K562 (cell line): ENCODE measurements around the gene HNF4A. TPM values are rescaled to one million over a fixed set of nuclear protein-coding genes. Genes with fewer than 3 reads are reported as not detected.

Experiments
- CEBPG ChIP-seq, 3 experiments: fragments of 200-800 bp in 1 of 3; sonication (Bioruptor generic) in 1 of 3; sonication (generic) in 1 of 3; formaldehyde crosslinking in 1 of 3; IDR thresholded peaks in 2 of 3; conservative IDR thresholded peaks in 1 of 3; 2 replicates each; pipeline versions ENCODE4 v1.6.1 to v1.8.0; 2016 to 2022; ENCODE audit warnings: missing compliant biosample characterization in 2 of 3, missing genetic modification characterization in 2 of 3, mild to moderate bottlenecking in 1 of 3, missing genetic modification reagents in 1 of 3
- THAP7 ChIP-seq: fragments of 250-450 bp; sonication (Bioruptor Pico); IDR thresholded peaks from 2 replicates; pipeline ENCODE4 v1.5.0; 2021
- THRB ChIP-seq: fragments of 450-650 bp; formaldehyde crosslinking; conservative IDR thresholded peaks from 2 replicates; pipeline ENCODE4 v1.4.0; 2022; ENCODE audit warnings: mild to moderate bottlenecking, missing genetic modification characterization
- ZNF586 ChIP-seq: fragments of 450-650 bp; formaldehyde crosslinking; conservative IDR thresholded peaks from 2 replicates; pipeline ENCODE4 v1.4.0; 2020; ENCODE audit warnings: mild to moderate bottlenecking, moderate library complexity
- ZNF696 ChIP-seq: fragments of 250-450 bp; sonication (Bioruptor Pico); conservative IDR thresholded peaks from 2 replicates; pipeline ENCODE4 v1.4.0; 2020; ENCODE audit warnings: mild to moderate bottlenecking, moderate library complexity
- polyA plus RNA-seq, 8 experiments: library from polyadenylated mRNA; depleted of rRNA in 4 of 8; stranded (reverse) in 5 of 8; unstranded in 3 of 8; fragments of >200 nt; fragmentation: Nextera tagmentation in 2 of 8; fragmentation: Illumina TruSeq in 1 of 8; extraction: Ambion mirVana in 2 of 8; extraction: Trizol in 1 of 8; gene quantifications; 2 replicates each; pipeline versions ENCODE4 v1.2.1 to v1.2.3, GENCODE V29; 2011 to 2014; ENCODE audit warnings: inconsistent platforms in 1 of 8, missing spikeins in 1 of 8
- total RNA-seq, 7 experiments: library from RNA; depleted of rRNA in 6 of 7; stranded (reverse); fragments of >200 nt in 6 of 7; fragmentation: Illumina TruSeq in 2 of 7; extraction: Trizol in 2 of 7; gene quantifications; 2 replicates each; pipeline versions ENCODE4 v1.2.1 to v1.2.3, GENCODE V29; 2011 to 2021; ENCODE audit warnings: low replicate concordance in 1 of 7

HNF4A gene
- total and polyA plus RNA-seq, 9 of the 15 experiments (the other 6 are each of a cell fraction or from before 2014, with no cell fraction given), result 0.03 to 0.27 (median 0.08) TPM; not detected in 5

GRCh38 chr20:44418069-44418905, 62.8 kb downstream of the HNF4A start (continued):
- no peak for TF ChIP-seq THRB (CRISPR knock-in tag)
- no peak for TF ChIP-seq CEBPG (CRISPR knock-in tag; IDR thresholded peaks at IDR 0.05)
- peak; percentile 39 to 93; a peak in 3 of 4 replicates for TF ChIP-seq CEBPG (tag; conservative IDR thresholded peaks at IDR 0.05 in 1 of 2, IDR thresholded peaks at IDR 0.05 in 1 of 2)
- no peak for TF ChIP-seq THAP7
- no peak for TF ChIP-seq ZNF696 (CRISPR knock-in tag)
- TF ChIP-seq ZNF586 (CRISPR knock-in tag), result no peak
